A375 (cell line): ENCODE results near the gene PCDHGA3. TPM values are rescaled to one million over a fixed set of nuclear protein-coding genes. Genes with fewer than 3 reads are reported as not detected.

Experiments
- total RNA-seq: library from RNA; depleted of rRNA; stranded (reverse); fragments of >200 nt; shearing (Covaris generic); gene quantifications from 2 replicates; pipeline ENCODE4 v1.2.3, GENCODE V29; 2014; rRNA removed

Gene PCDHGA3
- total RNA-seq, 1 experiment from 2014 or later = 0.32 TPM

Other genes with a start within 250 kb of the PCDHGA3 start
- 11.2 and 12.8 TPM in 2 replicates for gene PCDHB2, start 249.2 kb upstream of the PCDHGA3 start, total RNA-seq
- 0.26 and 0.45 TPM in 2 replicates for gene PCDHB3, start 243.4 kb upstream of the PCDHGA3 start, total RNA-seq
- 0.66 and 1.7 TPM in 2 replicates for gene PCDHB4, start 222.0 kb upstream of the PCDHGA3 start, total RNA-seq
- 12.2 and 12.4 TPM in 2 replicates for gene PCDHB5, start 208.6 kb upstream of the PCDHGA3 start, total RNA-seq
- gene PCDHB6, start 193.8 kb upstream of the PCDHGA3 start, total RNA-seq = 7.8 and 10.6 TPM in 2 replicates
- 5.7 and 6.7 TPM in 2 replicates for gene PCDHB7, start 171.2 kb upstream of the PCDHGA3 start, total RNA-seq
- 6.5 and 6.6 TPM in 2 replicates for gene PCDHB8, start 166.0 kb upstream of the PCDHGA3 start, total RNA-seq
- gene PCDHB16, start 161.4 kb upstream of the PCDHGA3 start, total RNA-seq = 7.7 and 7.9 TPM in 2 replicates
- 3.1 and 4.1 TPM in 2 replicates for gene PCDHB9, start 156.7 kb upstream of the PCDHGA3 start, total RNA-seq
- gene PCDHB10, start 151.5 kb upstream of the PCDHGA3 start, total RNA-seq = 2.3 and 3.0 TPM in 2 replicates
- 2.7 and 3.9 TPM in 2 replicates for gene PCDHB11, start 144.2 kb upstream of the PCDHGA3 start, total RNA-seq
- gene PCDHB12, start 135.1 kb upstream of the PCDHGA3 start, total RNA-seq = 2.3 and 2.7 TPM in 2 replicates
- gene PCDHB13, start 129.9 kb upstream of the PCDHGA3 start, total RNA-seq = 2.4 and 2.9 TPM in 2 replicates
- gene PCDHB14, start 120.5 kb upstream of the PCDHGA3 start, total RNA-seq = 1.8 and 2.9 TPM in 2 replicates
- gene PCDHB15, start 98.4 kb upstream of the PCDHGA3 start, total RNA-seq = 2.1 and 2.7 TPM in 2 replicates
- gene SLC25A2, start 39.8 kb upstream of the PCDHGA3 start, total RNA-seq = 0.19 TPM in 1 of 2 replicates, not detected in the other
- 92.6 and 94.6 TPM in 2 replicates for gene TAF7, start 23.0 kb upstream of the PCDHGA3 start, total RNA-seq
- 2.5 TPM in 2 replicates for gene PCDHGA1, start 13.3 kb upstream of the PCDHGA3 start, total RNA-seq
- 0.66 and 1.0 TPM in 2 replicates for gene PCDHGA2, start 5.1 kb upstream of the PCDHGA3 start, total RNA-seq
- 4.5 and 5.0 TPM in 2 replicates for gene PCDHGB1, start 6.3 kb downstream of the PCDHGA3 start, total RNA-seq
- 1.9 and 2.0 TPM in 2 replicates for gene PCDHGA4, start 11.2 kb downstream of the PCDHGA3 start, total RNA-seq
- 1.9 and 2.3 TPM in 2 replicates for gene PCDHGB2, start 16.2 kb downstream of the PCDHGA3 start, total RNA-seq
- 1.3 and 1.4 TPM in 2 replicates for gene PCDHGA5, start 20.3 kb downstream of the PCDHGA3 start, total RNA-seq
- gene PCDHGB3, start 26.4 kb downstream of the PCDHGA3 start, total RNA-seq = 0.83 and 1.5 TPM in 2 replicates
- 1.2 and 1.5 TPM in 2 replicates for gene PCDHGA6, start 30.1 kb downstream of the PCDHGA3 start, total RNA-seq
- 6.1 and 8.1 TPM in 2 replicates for gene PCDHGA7, start 38.9 kb downstream of the PCDHGA3 start, total RNA-seq
- 2.0 TPM in 2 replicates for gene PCDHGB4, start 43.9 kb downstream of the PCDHGA3 start, total RNA-seq
- gene PCDHGA8, start 48.8 kb downstream of the PCDHGA3 start, total RNA-seq = 1.1 and 1.6 TPM in 2 replicates
- gene PCDHGB5, start 54.1 kb downstream of the PCDHGA3 start, total RNA-seq = 1.9 and 2.4 TPM in 2 replicates
- gene PCDHGA9, start 58.9 kb downstream of the PCDHGA3 start, total RNA-seq = 1.1 and 2.7 TPM in 2 replicates
- gene PCDHGB6, start 64.2 kb downstream of the PCDHGA3 start, total RNA-seq = 0.80 and 1.2 TPM in 2 replicates
- 4.3 and 6.0 TPM in 2 replicates for gene PCDHGA10, start 69.2 kb downstream of the PCDHGA3 start, total RNA-seq
- gene PCDHGB7, start 73.8 kb downstream of the PCDHGA3 start, total RNA-seq = 0.72 and 0.90 TPM in 2 replicates
- 0.30 and 0.96 TPM in 2 replicates for gene PCDHGA11, start 77.2 kb downstream of the PCDHGA3 start, total RNA-seq
- 0.80 and 1.2 TPM in 2 replicates for gene PCDHGA12, start 86.7 kb downstream of the PCDHGA3 start, total RNA-seq
- 62.5 and 65.1 TPM in 2 replicates for gene PCDHGC3, start 132.1 kb downstream of the PCDHGA3 start, total RNA-seq
- 1.3 and 1.8 TPM in 2 replicates for gene PCDHGC4, start 141.2 kb downstream of the PCDHGA3 start, total RNA-seq
- gene PCDHGC5, start 145.3 kb downstream of the PCDHGA3 start, total RNA-seq = 1.1 and 1.3 TPM in 2 replicates